ENCODE results near the gene IL17D. TPM values are rescaled to one million over a fixed set of nuclear protein-coding genes. Genes with fewer than 3 reads are reported as not detected.

The IL17D gene
- total and polyA plus RNA-seq, 2 experiments from 2014 or later = 1.6 to 2.3 TPM

GRCh38 chr13:20714161-20714560, 10.7 kb downstream of the IL17D start:
- no peak overlapping the region for H3K4me3 ChIP-seq

More at GRCh38 chr13:20714161-20714560, 10.7 kb downstream of the IL17D start:
- H3K79me2 ChIP-seq (replicated peaks; ENCODE audit: insufficient read depth) = no peaks in the 10 kb centered on the region
- DNase-seq (ENCODE audit: low spot score) (no peak), ATAC-seq (no peak)
- H3K36me3 ChIP-seq (ENCODE audit: insufficient read depth) = no peaks in the 10 kb centered on the region
- H3K27me3 Mint-ChIP-seq (ENCODE audit: insufficient read depth, low read depth, poor library complexity) = peaks cover 12% of the 10 kb centered on the region
- no peak for TF ChIP-seq EZH2 (IDR thresholded peaks at IDR 0.05; ENCODE audit: low read depth, unreplicated experiment)
- TF ChIP-seq ZNF462 (CRISPR knock-in tag; IDR thresholded peaks at IDR 0.05) = no peak
- no peak for TF ChIP-seq EZH2phosphoT487 (IDR thresholded peaks at IDR 0.05; ENCODE audit: unreplicated experiment)
- TF ChIP-seq, protein P1, sequence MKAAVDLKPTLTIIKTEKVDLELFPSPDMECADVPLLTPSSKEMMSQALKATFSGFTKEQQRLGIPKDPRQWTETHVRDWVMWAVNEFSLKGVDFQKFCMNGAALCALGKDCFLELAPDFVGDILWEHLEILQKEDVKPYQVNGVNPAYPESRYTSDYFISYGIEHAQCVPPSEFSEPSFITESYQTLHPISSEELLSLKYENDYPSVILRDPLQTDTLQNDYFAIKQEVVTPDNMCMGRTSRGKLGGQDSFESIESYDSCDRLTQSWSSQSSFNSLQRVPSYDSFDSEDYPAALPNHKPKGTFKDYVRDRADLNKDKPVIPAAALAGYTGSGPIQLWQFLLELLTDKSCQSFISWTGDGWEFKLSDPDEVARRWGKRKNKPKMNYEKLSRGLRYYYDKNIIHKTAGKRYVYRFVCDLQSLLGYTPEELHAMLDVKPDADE (IDR thresholded peaks at IDR 0.05) = no peak
- TF ChIP-seq CREB1 (CRISPR knock-in tag; IDR thresholded peaks at IDR 0.05; ENCODE audit: low read depth) = no peak
- no peak for TF ChIP-seq ZNF114 (CRISPR knock-in tag; IDR thresholded peaks at IDR 0.05)
- TF ChIP-seq NANOG (IDR thresholded peaks at IDR 0.05; ENCODE audit: borderline replicate concordance) = no peak
- H3K4me1 Mint-ChIP-seq = peaks cover 20% of the 10 kb centered on the region
- no peak overlapping the region; the same call in none of the 2 replicates for H2AFZ ChIP-seq
- no peaks in the 10 kb centered on the region for H3K36me3 Mint-ChIP-seq (ENCODE audit: low read depth)
- no peaks in the 10 kb centered on the region for H3K9me3 Mint-ChIP-seq
- peaks cover 11% of the 10 kb centered on the region for H3K4me1 ChIP-seq (ENCODE audit: insufficient read depth)
- H3K27ac ChIP-seq (ENCODE audit: low read depth) = no peak overlapping the region
- no peaks in the 10 kb centered on the region for H4K20me1 ChIP-seq (replicated peaks; ENCODE audit: insufficient read depth)
- no peak overlapping the region for H3K4me2 ChIP-seq
- H3K9me2 ChIP-seq (ENCODE audit: insufficient read depth) = no peaks in the 10 kb centered on the region
- H3F3A ChIP-seq (replicated peaks; ENCODE audit: low read depth) = no peaks in the 10 kb centered on the region
- no peak overlapping the region for H3K4me3 Mint-ChIP-seq
- no peak overlapping the region for H3K27ac Mint-ChIP-seq
- no peaks in the 10 kb centered on the region; the same call in 1 of the 2 replicates for H3K27me3 ChIP-seq (ENCODE audit: insufficient read depth)

Data from GM23338 (cell line).